ENCODE measurements around the gene CHST12. TPM values are rescaled to one million over a fixed set of nuclear protein-coding genes. Genes with fewer than 3 reads are reported as not detected.
"Not testable (repeated sequence)": the region's sequence is repeated elsewhere in the genome, so short reads cannot be mapped to it uniquely, and the experiment has no call there.

CHST12 gene
- polyA plus RNA-seq, 2 donors, result 6.3 to 6.8 TPM

- H3K27ac ChIP-seq (ENCODE audit: low read depth in 2 of 2, low read length in 1 of 2), result no peak overlapping the region
- peak overlapping the region in 1 of 2 donors; percentile 20 for H3K4me3 ChIP-seq (ENCODE audit: low read depth in 1 of 2, low read length in 2 of 2)
- 9 to 13% methylated on average over 33 to 34 of the region's 34 CpGs for WGBS, 2 donors
Observed at GRCh38 chr7:2451171-2452073, 48.0 kb downstream of the CHST12 start.

GRCh38 chr7:2452074-2452507 is 48.7 kb downstream of the CHST12 start:
- no peaks in the 10 kb centered on the region for H3K9me3 ChIP-seq (ENCODE audit: control insufficient read depth in 2 of 2, insufficient read depth in 1 of 2, low read depth in 1 of 2, low read length in 1 of 2)

More at GRCh38 chr7:2451171-2452073, 48.0 kb downstream of the CHST12 start:
- no peaks in the 10 kb centered on the region for H3K9me3 ChIP-seq (ENCODE audit: control insufficient read depth in 2 of 2, insufficient read depth in 1 of 2, low read depth in 1 of 2, low read length in 1 of 2)
- H3K4me1 ChIP-seq (ENCODE audit: control insufficient read depth in 2 of 2, insufficient read depth in 2 of 2, low read length in 1 of 2), result peaks cover 4 to 12% of the 10 kb centered on the region in 2 donors
- H3K36me3 ChIP-seq (ENCODE audit: control insufficient read depth in 2 of 2, insufficient read depth in 2 of 2, low read length in 1 of 2), result no peaks in the 10 kb centered on the region
- no peaks in the 10 kb centered on the region for H3K27me3 ChIP-seq (ENCODE audit: control insufficient read depth in 1 of 2, insufficient read depth in 2 of 2, low read length in 2 of 2)

GRCh38 chr7:2452643-2453270 is 49.3 kb downstream of the CHST12 start:
- no peak overlapping the region for H3K4me3 ChIP-seq (ENCODE audit: low read depth in 1 of 2, low read length in 2 of 2)
- no peaks in the 10 kb centered on the region for H3K27me3 ChIP-seq (ENCODE audit: control insufficient read depth in 1 of 2, insufficient read depth in 2 of 2, low read length in 2 of 2)
- peaks cover 4 to 12% of the 10 kb centered on the region in 2 donors for H3K4me1 ChIP-seq (ENCODE audit: control insufficient read depth in 2 of 2, insufficient read depth in 2 of 2, low read length in 1 of 2)
- no peaks in the 10 kb centered on the region for H3K36me3 ChIP-seq (ENCODE audit: control insufficient read depth in 2 of 2, insufficient read depth in 2 of 2, low read length in 1 of 2)
- no peak overlapping the region for H3K27ac ChIP-seq (ENCODE audit: low read depth in 2 of 2, low read length in 1 of 2)
- 83 to 86% methylated on average over 8 of the region's 8 CpGs for WGBS, 2 donors
- no peaks in the 10 kb centered on the region for H3K9me3 ChIP-seq (ENCODE audit: control insufficient read depth in 2 of 2, insufficient read depth in 1 of 2, low read depth in 1 of 2, low read length in 1 of 2)

More at GRCh38 chr7:2452074-2452507, 48.7 kb downstream of the CHST12 start:
- Histone ChIP-seq H3K4me1 (ENCODE audit: control insufficient read depth in 2 of 2, insufficient read depth in 2 of 2, low read length in 1 of 2) (peaks cover 4 to 12% of the 10 kb centered on the region in 2 donors), H3K36me3 (ENCODE audit: control insufficient read depth in 2 of 2, insufficient read depth in 2 of 2, low read length in 1 of 2) (no peaks in the 10 kb centered on the region), H3K27me3 (ENCODE audit: control insufficient read depth in 1 of 2, insufficient read depth in 2 of 2, low read length in 2 of 2) (no peaks in the 10 kb centered on the region), H3K27ac (ENCODE audit: low read depth in 2 of 2, low read length in 1 of 2) (no peak overlapping the region), H3K4me3 (ENCODE audit: low read depth in 1 of 2, low read length in 2 of 2) (peak overlapping the region in 1 of 2 donors; percentile 20)
- 26 to 33% methylated on average over 15 to 16 of the region's 16 CpGs for WGBS, 2 donors

GRCh38 chr7:2453849-2454248 is 50.4 kb downstream of the CHST12 start:
- WGBS, 2 donors, result 96 to 97% methylated on average over 3 of the region's 3 CpGs

GRCh38 chr7:2459674-2460073 is 56.3 kb downstream of the CHST12 start:
- H3K27ac ChIP-seq (ENCODE audit: low read depth in 2 of 2, low read length in 1 of 2), result no peak overlapping the region
- no peak overlapping the region for H3K4me3 ChIP-seq (ENCODE audit: low read depth in 1 of 2, low read length in 2 of 2)
- 90 to 91% methylated on average over 8 of the region's 8 CpGs for WGBS, 2 donors
- H3K27me3 ChIP-seq (ENCODE audit: control insufficient read depth in 1 of 2, insufficient read depth in 2 of 2, low read length in 2 of 2), result no peaks in the 10 kb centered on the region
- no peaks in the 10 kb centered on the region for H3K36me3 ChIP-seq (ENCODE audit: control insufficient read depth in 2 of 2, insufficient read depth in 2 of 2, low read length in 1 of 2)
- H3K4me1 ChIP-seq (ENCODE audit: control insufficient read depth in 2 of 2, insufficient read depth in 2 of 2, low read length in 1 of 2), result no peaks in the 10 kb centered on the region
- no peaks in the 10 kb centered on the region for H3K9me3 ChIP-seq (ENCODE audit: control insufficient read depth in 2 of 2, insufficient read depth in 1 of 2, low read depth in 1 of 2, low read length in 1 of 2)

More at GRCh38 chr7:2453849-2454248, 50.4 kb downstream of the CHST12 start:
- not testable (repeated sequence) for H3K36me3 ChIP-seq (ENCODE audit: control insufficient read depth in 2 of 2, insufficient read depth in 2 of 2, low read length in 1 of 2); H3K27ac ChIP-seq (ENCODE audit: low read depth in 2 of 2, low read length in 1 of 2); H3K4me3 ChIP-seq (ENCODE audit: low read depth in 1 of 2, low read length in 2 of 2); H3K9me3 ChIP-seq (ENCODE audit: control insufficient read depth in 2 of 2, insufficient read depth in 1 of 2, low read depth in 1 of 2, low read length in 1 of 2); H3K27me3 ChIP-seq (ENCODE audit: control insufficient read depth in 1 of 2, insufficient read depth in 2 of 2, low read length in 2 of 2)
- peaks cover 4 to 12% of the 10 kb centered on the region in 2 donors for H3K4me1 ChIP-seq (ENCODE audit: control insufficient read depth in 2 of 2, insufficient read depth in 2 of 2, low read length in 1 of 2)

GRCh38 chr7:2460188-2460587 is 56.8 kb downstream of the CHST12 start:
- no peaks in the 10 kb centered on the region for H3K9me3 ChIP-seq (ENCODE audit: control insufficient read depth in 2 of 2, insufficient read depth in 1 of 2, low read depth in 1 of 2, low read length in 1 of 2)
- H3K27ac ChIP-seq (ENCODE audit: low read depth in 2 of 2, low read length in 1 of 2), result no peak overlapping the region
- H3K27me3 ChIP-seq (ENCODE audit: control insufficient read depth in 1 of 2, insufficient read depth in 2 of 2, low read length in 2 of 2), result no peaks in the 10 kb centered on the region
- no peaks in the 10 kb centered on the region for H3K36me3 ChIP-seq (ENCODE audit: control insufficient read depth in 2 of 2, insufficient read depth in 2 of 2, low read length in 1 of 2)
- H3K4me3 ChIP-seq (ENCODE audit: low read depth in 1 of 2, low read length in 2 of 2), result no peak overlapping the region
- 85 to 87% methylated on average over 23 of the region's 23 CpGs for WGBS, 2 donors
- H3K4me1 ChIP-seq (ENCODE audit: control insufficient read depth in 2 of 2, insufficient read depth in 2 of 2, low read length in 1 of 2), result no peaks in the 10 kb centered on the region

- Histone ChIP-seq H3K27ac (ENCODE audit: low read depth in 2 of 2, low read length in 1 of 2) (no peak overlapping the region), H3K27me3 (ENCODE audit: control insufficient read depth in 1 of 2, insufficient read depth in 2 of 2, low read length in 2 of 2) (no peaks in the 10 kb centered on the region), H3K36me3 (ENCODE audit: control insufficient read depth in 2 of 2, insufficient read depth in 2 of 2, low read length in 1 of 2) (no peaks in the 10 kb centered on the region), H3K4me1 (ENCODE audit: control insufficient read depth in 2 of 2, insufficient read depth in 2 of 2, low read length in 1 of 2) (no peaks in the 10 kb centered on the region), H3K9me3 (ENCODE audit: control insufficient read depth in 2 of 2, insufficient read depth in 1 of 2, low read depth in 1 of 2, low read length in 1 of 2) (no peaks in the 10 kb centered on the region), H3K4me3 (ENCODE audit: low read depth in 1 of 2, low read length in 2 of 2) (no peak overlapping the region)
- WGBS, 2 donors, result 81 to 91% methylated on average over 6 of the region's 6 CpGs
Observed at GRCh38 chr7:2460641-2461040, 57.2 kb downstream of the CHST12 start.

- 82 to 85% methylated on average over 15 of the region's 15 CpGs for WGBS, 2 donors
- Histone ChIP-seq H3K27ac (ENCODE audit: low read depth in 2 of 2, low read length in 1 of 2) (no peak overlapping the region), H3K9me3 (ENCODE audit: control insufficient read depth in 2 of 2, insufficient read depth in 1 of 2, low read depth in 1 of 2, low read length in 1 of 2) (no peaks in the 10 kb centered on the region)
Observed at GRCh38 chr7:2461268-2462026, 58.0 kb downstream of the CHST12 start.

GRCh38 chr7:2462731-2463130 is 59.3 kb downstream of the CHST12 start:
- Histone ChIP-seq H3K27ac (ENCODE audit: low read depth in 2 of 2, low read length in 1 of 2) (no peak overlapping the region), H3K4me3 (ENCODE audit: low read depth in 1 of 2, low read length in 2 of 2) (no peak overlapping the region), H3K9me3 (ENCODE audit: control insufficient read depth in 2 of 2, insufficient read depth in 1 of 2, low read depth in 1 of 2, low read length in 1 of 2) (no peaks in the 10 kb centered on the region), H3K36me3 (ENCODE audit: control insufficient read depth in 2 of 2, insufficient read depth in 2 of 2, low read length in 1 of 2) (no peaks in the 10 kb centered on the region), H3K27me3 (ENCODE audit: control insufficient read depth in 1 of 2, insufficient read depth in 2 of 2, low read length in 2 of 2) (no peaks in the 10 kb centered on the region), H3K4me1 (ENCODE audit: control insufficient read depth in 2 of 2, insufficient read depth in 2 of 2, low read length in 1 of 2) (no peaks in the 10 kb centered on the region)
- WGBS, 2 donors, result 89 to 93% methylated on average over 3 of the region's 3 CpGs

More at GRCh38 chr7:2461268-2462026, 58.0 kb downstream of the CHST12 start:
- H3K27me3 ChIP-seq (ENCODE audit: control insufficient read depth in 1 of 2, insufficient read depth in 2 of 2, low read length in 2 of 2), result no peaks in the 10 kb centered on the region
- H3K36me3 ChIP-seq (ENCODE audit: control insufficient read depth in 2 of 2, insufficient read depth in 2 of 2, low read length in 1 of 2), result no peaks in the 10 kb centered on the region
- H3K4me1 ChIP-seq (ENCODE audit: control insufficient read depth in 2 of 2, insufficient read depth in 2 of 2, low read length in 1 of 2), result no peaks in the 10 kb centered on the region
- no peak overlapping the region for H3K4me3 ChIP-seq (ENCODE audit: low read depth in 1 of 2, low read length in 2 of 2)
